T47D (cell line): ENCODE measurements around the gene AMPD3.
A peak's percentile ranks its signal among the peaks of the same experiment; 100 is the strongest.

ENCODE experiments used
- DNase-seq, 2 experiments: peaks; one replicate each; pipeline versions ENCODE4 v3.0.0 to v3.0.0-alpha.2; 2011 to 2012; ENCODE audit warnings: low read depth in 1 of 2, low spot score in 1 of 2
- JUND ChIP-seq: IDR thresholded peaks from 2 replicates; pipeline ENCODE4 v1.6.1; 2012; ENCODE audit warnings: low read depth
- in situ Hi-C: cut with HindIII; loops from 2 replicates; pipeline ENCODE4 v1.10.0; 2016; ENCODE audit warnings: low sequenced_read_pairs, low pct_unique_long_range_greater_than_20kb

The AMPD3 gene

DNA sequence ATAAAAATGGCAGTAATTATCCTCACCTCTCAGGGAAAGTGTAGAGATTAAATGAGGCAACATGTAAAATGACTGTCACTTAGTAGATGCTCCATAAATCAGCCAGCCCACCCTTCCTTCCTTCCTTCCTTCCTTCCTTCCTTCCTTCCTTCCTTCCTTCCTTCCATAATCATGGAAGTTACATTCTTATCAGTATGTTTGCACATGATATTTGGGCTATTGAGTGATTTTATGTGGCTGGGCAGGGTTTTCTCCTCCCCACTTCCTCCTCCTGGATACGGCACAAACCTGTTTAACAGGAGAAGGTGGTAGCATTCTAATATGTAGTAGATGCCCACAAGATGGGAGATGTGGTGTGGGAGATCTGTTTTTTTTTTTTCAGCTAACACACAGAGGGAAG, 101.5 kb downstream of the AMPD3 start:
- in situ Hi-C loops, result no loop called here
- peak in 1 of 2 experiments; percentile 28 for DNase-seq
- no peak for TF ChIP-seq JUND
